ENCODE data around the gene BABAM2.
"Not testable (repeated sequence)": the region's sequence is repeated elsewhere in the genome, so short reads cannot be mapped to it uniquely, and the experiment has no call there.

BABAM2 gene

DNA sequence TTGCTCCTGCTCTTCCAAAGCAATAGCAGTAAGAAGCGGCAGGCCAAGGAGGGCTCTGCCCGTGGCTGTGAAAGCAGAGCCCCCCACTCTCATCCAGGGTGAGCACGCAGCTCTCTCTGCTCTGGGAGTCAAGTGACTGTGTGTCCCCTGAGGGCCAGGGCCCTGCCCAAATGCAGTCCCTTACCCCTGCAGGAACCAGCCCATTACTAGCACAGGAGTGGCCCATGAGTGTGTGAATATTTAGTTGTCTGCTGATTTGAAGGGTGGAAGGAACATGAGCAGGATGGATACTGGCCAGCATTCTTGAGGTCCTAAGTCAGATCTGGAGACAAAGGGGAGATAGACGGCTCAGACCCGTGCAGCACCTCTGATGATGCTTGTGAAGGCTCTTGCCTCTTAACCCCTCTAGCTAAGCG, 432.5 kb downstream of the BABAM2 start:
- H3K9me3 ChIP-seq (replicated peaks; ENCODE audit: low read length) = no peaks in the 10 kb centered on the region
- no peaks in the 10 kb centered on the region for H3K4me1 ChIP-seq (ENCODE audit: control insufficient read depth, insufficient read depth, low read length)
- no peak overlapping the region for H3K4me2 ChIP-seq (ENCODE audit: low read length)
- H3K36me3 ChIP-seq (ENCODE audit: insufficient read depth, low read length) = no peaks in the 10 kb centered on the region
- H3K4me3 ChIP-seq (ENCODE audit: low read length) = no peak overlapping the region
- no peak overlapping the region for H3K9ac ChIP-seq (ENCODE audit: low read depth, low read length)
- no peaks in the 10 kb centered on the region for H3K27me3 ChIP-seq (ENCODE audit: control insufficient read depth, insufficient read depth, low read length)

DNA sequence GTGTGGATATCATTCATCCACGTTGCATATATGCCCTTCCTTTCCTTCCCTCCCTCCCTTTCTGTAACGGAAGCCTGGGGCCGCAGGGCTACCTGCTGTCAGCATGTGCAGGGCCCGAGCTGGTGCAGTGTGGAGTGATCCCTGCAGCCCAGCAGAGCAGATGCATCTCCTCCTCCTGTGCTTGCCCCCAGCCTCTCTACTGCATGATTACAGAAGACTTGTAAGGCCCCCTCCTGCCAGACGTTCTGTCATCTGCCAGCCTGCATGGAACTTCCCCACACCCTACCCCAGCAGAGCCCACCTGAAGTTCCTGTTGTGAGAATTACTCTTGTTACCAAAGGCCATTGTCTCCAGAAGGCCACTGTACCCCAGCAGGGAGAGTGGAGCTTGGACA, 434.6 kb downstream of the BABAM2 start:
- H3K4me1 ChIP-seq (ENCODE audit: control insufficient read depth, insufficient read depth, low read length) = peaks cover 5% of the 10 kb centered on the region

DNA sequence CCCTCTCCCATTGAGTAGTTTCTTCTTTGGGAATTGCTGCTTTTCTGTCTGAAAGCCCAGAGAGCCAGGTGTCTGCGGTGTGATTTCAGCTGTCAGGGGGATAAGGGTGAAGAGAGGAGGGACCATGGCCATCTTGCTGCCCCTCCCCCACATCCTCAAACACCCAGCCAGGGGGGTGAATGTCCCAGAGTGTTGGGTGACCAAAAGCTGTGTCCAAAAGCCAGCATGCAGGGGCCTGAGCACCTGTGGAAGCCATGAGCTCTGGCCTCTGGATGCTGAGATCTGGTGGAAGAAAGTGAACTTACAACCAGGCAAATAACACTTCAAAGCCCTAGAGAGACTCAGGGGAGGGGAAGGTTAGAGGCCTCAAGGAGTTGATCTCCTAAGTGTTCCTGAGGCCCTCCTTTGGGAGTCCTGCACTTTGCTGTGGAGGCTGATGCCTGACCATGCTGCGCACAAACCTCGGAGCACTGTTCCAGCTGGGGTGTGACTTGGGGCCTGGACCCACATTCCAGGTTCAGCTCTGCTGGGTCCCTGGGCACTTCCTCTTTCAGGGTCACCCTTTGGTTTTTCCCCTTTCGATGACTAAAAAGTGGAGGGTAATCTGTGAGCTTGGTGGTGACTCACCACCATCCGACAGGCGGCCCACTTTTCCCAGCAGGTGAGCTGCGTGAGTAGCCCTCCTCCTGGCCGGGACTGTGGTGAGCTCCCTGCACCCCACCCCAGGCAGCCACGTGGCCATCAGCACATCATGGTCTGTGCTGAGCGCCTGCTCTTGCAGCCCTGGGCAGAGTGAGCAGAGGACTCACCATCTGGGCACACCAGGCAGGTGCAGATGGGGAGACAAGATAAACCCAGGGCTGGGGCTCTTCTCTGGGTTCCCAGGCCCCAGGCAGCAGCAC, 435.3 kb downstream of the BABAM2 start:
- H3K4me1 ChIP-seq (ENCODE audit: control insufficient read depth, insufficient read depth, low read length) = peaks cover 5% of the 10 kb centered on the region
- H3K4me3 ChIP-seq (ENCODE audit: low read length) = no peak overlapping the region
- H3K4me2 ChIP-seq (ENCODE audit: low read length) = no peak overlapping the region
- H3K27me3 ChIP-seq (ENCODE audit: control insufficient read depth, insufficient read depth, low read length) = no peaks in the 10 kb centered on the region
- no peak overlapping the region for H3K9ac ChIP-seq (ENCODE audit: low read depth, low read length)
- no peaks in the 10 kb centered on the region for H3K9me3 ChIP-seq (replicated peaks; ENCODE audit: low read length)
- H3K36me3 ChIP-seq (ENCODE audit: insufficient read depth, low read length) = no peaks in the 10 kb centered on the region

More for the DNA sequence above, 434.6 kb downstream of the BABAM2 start:
- Histone ChIP-seq H3K4me3 (ENCODE audit: low read length) (no peak overlapping the region), H3K9ac (ENCODE audit: low read depth, low read length) (no peak overlapping the region), H3K27me3 (ENCODE audit: control insufficient read depth, insufficient read depth, low read length) (no peaks in the 10 kb centered on the region), H3K36me3 (ENCODE audit: insufficient read depth, low read length) (no peaks in the 10 kb centered on the region), H3K9me3 (replicated peaks; ENCODE audit: low read length) (no peaks in the 10 kb centered on the region), H3K4me2 (ENCODE audit: low read length) (no peak overlapping the region)

GRCh38 chr2:28326469-28326805, 435.9 kb downstream of the BABAM2 start:
- Histone ChIP-seq H3K4me1 (ENCODE audit: control insufficient read depth, insufficient read depth, low read length) (peaks cover 5% of the 10 kb centered on the region), H3K36me3 (ENCODE audit: insufficient read depth, low read length) (no peaks in the 10 kb centered on the region), H3K9ac (ENCODE audit: low read depth, low read length) (no peak overlapping the region), H3K9me3 (replicated peaks; ENCODE audit: low read length) (no peaks in the 10 kb centered on the region), H3K4me3 (ENCODE audit: low read length) (no peak overlapping the region), H3K4me2 (ENCODE audit: low read length) (no peak overlapping the region), H3K27me3 (ENCODE audit: control insufficient read depth, insufficient read depth, low read length) (no peaks in the 10 kb centered on the region)

DNA sequence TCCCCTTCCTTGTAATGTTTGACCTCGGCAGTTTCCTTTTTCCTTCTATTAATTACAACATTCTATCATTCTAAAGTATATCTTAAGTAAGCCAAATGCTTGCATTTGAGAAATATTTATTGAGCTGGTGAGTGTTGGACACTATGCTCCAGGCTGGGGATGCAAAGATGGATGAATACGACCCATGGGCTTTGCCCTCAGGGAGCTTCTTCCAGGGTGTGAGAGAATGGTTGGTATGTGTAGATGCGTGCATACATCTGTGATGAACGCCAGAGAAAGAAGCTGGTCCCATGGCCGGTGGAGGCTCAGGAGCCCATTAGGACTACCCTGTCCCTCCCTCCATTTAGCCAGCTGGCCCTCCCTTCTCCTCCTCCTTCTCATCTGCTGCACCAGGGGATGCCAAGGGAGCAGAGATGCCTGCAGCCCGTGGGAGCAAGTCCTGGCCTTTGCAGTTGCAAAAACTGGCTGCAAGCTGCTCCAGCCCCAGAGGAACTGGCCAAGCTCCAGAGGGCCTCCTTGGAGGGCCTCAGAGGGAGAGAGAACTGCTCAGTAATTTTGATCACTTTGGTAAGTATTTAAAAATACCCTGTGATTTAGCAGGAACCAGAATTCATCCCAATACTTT, 436.5 kb downstream of the BABAM2 start:
- no peak overlapping the region for H3K4me2 ChIP-seq (ENCODE audit: low read length)
- peaks cover 5% of the 10 kb centered on the region for H3K4me1 ChIP-seq (ENCODE audit: control insufficient read depth, insufficient read depth, low read length)
- H3K27me3 ChIP-seq (ENCODE audit: control insufficient read depth, insufficient read depth, low read length) = no peaks in the 10 kb centered on the region
- no peak overlapping the region for H3K9ac ChIP-seq (ENCODE audit: low read depth, low read length)
- no peak overlapping the region for H3K4me3 ChIP-seq (ENCODE audit: low read length)
- no peaks in the 10 kb centered on the region for H3K36me3 ChIP-seq (ENCODE audit: insufficient read depth, low read length)
- H3K9me3 ChIP-seq (replicated peaks; ENCODE audit: low read length) = no peaks in the 10 kb centered on the region

- H3K27me3 ChIP-seq (ENCODE audit: control insufficient read depth, insufficient read depth, low read length) = no peaks in the 10 kb centered on the region
- H3K9ac ChIP-seq (ENCODE audit: low read depth, low read length) = no peak overlapping the region
- no peaks in the 10 kb centered on the region for H3K36me3 ChIP-seq (ENCODE audit: insufficient read depth, low read length)
- H3K4me3 ChIP-seq (ENCODE audit: low read length) = no peak overlapping the region
- no peak overlapping the region for H3K4me2 ChIP-seq (ENCODE audit: low read length)
- peaks cover 5% of the 10 kb centered on the region for H3K4me1 ChIP-seq (ENCODE audit: control insufficient read depth, insufficient read depth, low read length)
- H3K9me3 ChIP-seq (replicated peaks; ENCODE audit: low read length) = no peaks in the 10 kb centered on the region
Measured at GRCh38 chr2:28327581-28327955, 437.0 kb downstream of the BABAM2 start.

GRCh38 chr2:28327956-28328922, 437.7 kb downstream of the BABAM2 start:
- Histone ChIP-seq H3K4me2 (ENCODE audit: low read length) (no peak overlapping the region), H3K4me3 (ENCODE audit: low read length) (no peak overlapping the region), H3K9ac (ENCODE audit: low read depth, low read length) (no peak overlapping the region), H3K27me3 (ENCODE audit: control insufficient read depth, insufficient read depth, low read length) (no peaks in the 10 kb centered on the region), H3K9me3 (replicated peaks; ENCODE audit: low read length) (no peaks in the 10 kb centered on the region), H3K4me1 (ENCODE audit: control insufficient read depth, insufficient read depth, low read length) (peaks cover 5% of the 10 kb centered on the region), H3K36me3 (ENCODE audit: insufficient read depth, low read length) (no peaks in the 10 kb centered on the region)

GRCh38 chr2:28329184-28329583, 438.7 kb downstream of the BABAM2 start:
- H3K4me1 ChIP-seq (ENCODE audit: control insufficient read depth, insufficient read depth, low read length) = peaks cover 5% of the 10 kb centered on the region
- no peak overlapping the region for H3K4me3 ChIP-seq (ENCODE audit: low read length)
- H3K9me3 ChIP-seq (replicated peaks; ENCODE audit: low read length) = no peaks in the 10 kb centered on the region
- no peaks in the 10 kb centered on the region for H3K27me3 ChIP-seq (ENCODE audit: control insufficient read depth, insufficient read depth, low read length)
- no peaks in the 10 kb centered on the region for H3K36me3 ChIP-seq (ENCODE audit: insufficient read depth, low read length)
- no peak overlapping the region for H3K4me2 ChIP-seq (ENCODE audit: low read length)
- no peak overlapping the region for H3K9ac ChIP-seq (ENCODE audit: low read depth, low read length)

- not testable (repeated sequence) for H3K4me1 ChIP-seq (ENCODE audit: control insufficient read depth, insufficient read depth, low read length)
Measured at GRCh38 chr2:28330722-28331121, 440.2 kb downstream of the BABAM2 start.

DNA sequence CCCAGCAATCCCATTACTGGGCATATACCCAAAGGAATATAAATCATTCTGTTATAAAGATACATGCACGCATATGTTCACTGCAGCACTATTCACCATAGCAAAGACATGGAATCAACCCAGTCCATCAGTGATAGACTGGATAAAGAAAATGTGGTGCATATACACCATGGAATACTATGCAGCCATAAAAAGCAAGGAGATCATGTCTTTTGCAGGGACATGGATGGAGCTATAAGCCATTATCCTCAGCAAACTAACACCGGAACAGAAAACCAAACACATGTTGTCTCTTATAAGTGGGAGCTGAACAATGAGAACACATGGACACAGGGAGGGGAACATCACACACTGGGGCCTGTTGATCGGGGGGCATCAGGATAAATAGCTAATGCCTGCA, 441.3 kb downstream of the BABAM2 start:
- H3K4me3 ChIP-seq (ENCODE audit: low read length); H3K9ac ChIP-seq (ENCODE audit: low read depth, low read length); H3K36me3 ChIP-seq (ENCODE audit: insufficient read depth, low read length); H3K4me2 ChIP-seq (ENCODE audit: low read length); H3K27me3 ChIP-seq (ENCODE audit: control insufficient read depth, insufficient read depth, low read length); H3K9me3 ChIP-seq (replicated peaks; ENCODE audit: low read length); H3K4me1 ChIP-seq (ENCODE audit: control insufficient read depth, insufficient read depth, low read length): not testable (repeated sequence)

More at GRCh38 chr2:28330722-28331121, 440.2 kb downstream of the BABAM2 start:
- H3K4me2 ChIP-seq (ENCODE audit: low read length); H3K36me3 ChIP-seq (ENCODE audit: insufficient read depth, low read length); H3K9ac ChIP-seq (ENCODE audit: low read depth, low read length); H3K4me3 ChIP-seq (ENCODE audit: low read length); H3K9me3 ChIP-seq (replicated peaks; ENCODE audit: low read length); H3K27me3 ChIP-seq (ENCODE audit: control insufficient read depth, insufficient read depth, low read length): not testable (repeated sequence)

GRCh38 chr2:28332696-28333095, 442.2 kb downstream of the BABAM2 start:
- Histone ChIP-seq H3K27me3 (ENCODE audit: control insufficient read depth, insufficient read depth, low read length) (no peaks in the 10 kb centered on the region), H3K9me3 (replicated peaks; ENCODE audit: low read length) (no peaks in the 10 kb centered on the region), H3K4me3 (ENCODE audit: low read length) (no peak overlapping the region), H3K36me3 (ENCODE audit: insufficient read depth, low read length) (no peaks in the 10 kb centered on the region), H3K4me2 (ENCODE audit: low read length) (no peak overlapping the region), H3K4me1 (ENCODE audit: control insufficient read depth, insufficient read depth, low read length) (peaks cover 5% of the 10 kb centered on the region), H3K9ac (ENCODE audit: low read depth, low read length) (no peak overlapping the region)
